RWPE2 (cell line): ENCODE data around the gene LCN2.

ENCODE experiments used
- ATAC-seq: fragments of 200-7000 bp; cut with Tn5 transposase; 3 replicates; pipeline ENCODE4 v1.9.1; 2021; ENCODE audit warnings: low read depth
- DNase-seq: peaks from one replicate; pipeline ENCODE4 v3.0.0-alpha.2; 2020; ENCODE audit warnings: low spot score
- H3K27ac ChIP-seq: fragments of 450-650 bp; 2 replicates; pipeline ENCODE4 v1.5.1; 2017; ENCODE audit warnings: mild to moderate bottlenecking; ENCODE audit not compliant: poor library complexity, severe bottlenecking
- H3K27me3 ChIP-seq: fragments of 250-450 bp; sonication (Bioruptor Pico); 2 replicates; pipeline ENCODE4 v1.5.1; 2021; ENCODE audit warnings: mild to moderate bottlenecking, moderate library complexity; ENCODE audit not compliant: insufficient read depth, poor library complexity, severe bottlenecking
- H3K36me3 ChIP-seq: fragments of 250-450 bp; sonication (Bioruptor Pico); 2 replicates; pipeline ENCODE4 v1.5.1; 2020; ENCODE audit warnings: low read depth, mild to moderate bottlenecking, moderate library complexity
- H3K4me1 ChIP-seq: fragments of 250-450 bp; sonication (Bioruptor Pico); 2 replicates; pipeline ENCODE4 v1.5.1; 2021; ENCODE audit warnings: mild to moderate bottlenecking, moderate library complexity; ENCODE audit not compliant: insufficient read depth, poor library complexity, severe bottlenecking
- H3K4me3 ChIP-seq: fragments of 250-450 bp; sonication (Bioruptor Pico); 2 replicates; pipeline ENCODE4 v1.5.1; 2021; ENCODE audit warnings: mild to moderate bottlenecking, moderate library complexity; ENCODE audit not compliant: severe bottlenecking
- H3K9me3 ChIP-seq: fragments of 250-450 bp; sonication (Bioruptor Pico); 2 replicates; pipeline ENCODE4 v1.5.1; 2021; ENCODE audit warnings: mild to moderate bottlenecking, moderate library complexity; ENCODE audit not compliant: severe bottlenecking
- CTCF ChIP-seq: fragments of 450-650 bp; IDR thresholded peaks from one replicate; pipeline ENCODE4 v1.5.1; 2017; ENCODE audit warnings: mild to moderate bottlenecking, moderate library complexity; ENCODE audit not compliant: poor library complexity, severe bottlenecking

LCN2 gene

GRCh38 chr9:128124873-128125579, 24.2 kb upstream of the LCN2 start:
- Histone ChIP-seq H3K36me3 (peaks cover 15% of the 10 kb centered on the region), H3K9me3 (no peaks in the 10 kb centered on the region), H3K27ac (no peak overlapping the region), H3K4me1 (peaks cover 6% of the 10 kb centered on the region), H3K4me3 (no peak overlapping the region), H3K27me3 (no peaks in the 10 kb centered on the region)
- DNase-seq (peak; percentile 51), ATAC-seq (no peak)
- TF ChIP-seq CTCF, result peak; percentile 61

GRCh38 chr9:128125580-128126354, 23.5 kb upstream of the LCN2 start:
- peak; percentile 34 for DNase-seq
- H3K4me3 ChIP-seq, result no peak overlapping the region
- H3K27me3 ChIP-seq, result no peaks in the 10 kb centered on the region
- H3K4me1 ChIP-seq, result peaks cover 6% of the 10 kb centered on the region
- H3K27ac ChIP-seq, result no peak overlapping the region
- no peak for ATAC-seq
- H3K9me3 ChIP-seq, result no peaks in the 10 kb centered on the region
- no peak for TF ChIP-seq CTCF
- peaks cover 15% of the 10 kb centered on the region for H3K36me3 ChIP-seq

GRCh38 chr9:128127568-128127989, 21.7 kb upstream of the LCN2 start, which contains the start of gene PTGES2:
TSS of gene PTGES2 (minus strand) at chr9:128127729. CDS start at chr9:128127717, 12 bp downstream.
- Histone ChIP-seq H3K4me1 (peaks cover 6% of the 10 kb centered on the region), H3K27ac (peak within 1 kb of the TSS; percentile 78), H3K36me3 (peaks cover 15% of the 10 kb centered on the region), H3K4me3 (peak within 1 kb of the TSS; percentile 92), H3K9me3 (no peaks in the 10 kb centered on the region), H3K27me3 (no peaks in the 10 kb centered on the region)
- TF ChIP-seq CTCF, result no peak
- DNase-seq, result peak; percentile 72
- ATAC-seq, result peak; percentile 69

GRCh38 chr9:128127990-128128835, 21.0 kb upstream of the LCN2 start:
- TF ChIP-seq CTCF, result no peak
- H3K4me1 ChIP-seq, result peaks cover 6% of the 10 kb centered on the region
- no peaks in the 10 kb centered on the region for H3K27me3 ChIP-seq
- DNase-seq, result peak; percentile 84
- H3K9me3 ChIP-seq, result no peaks in the 10 kb centered on the region
- ATAC-seq, result peak; percentile 81
- H3K36me3 ChIP-seq, result peaks cover 15% of the 10 kb centered on the region
- H3K27ac ChIP-seq, result peak overlapping the region; percentile 78
- peak overlapping the region; percentile 92 for H3K4me3 ChIP-seq
